PFSK-1 (cell line): ENCODE data around the gene MMEL1.

Source experiments
- FOXP2 ChIP-seq: optimal IDR thresholded peaks from 2 replicates; pipeline ENCODE3; 2011; ENCODE audit warnings: borderline replicate concordance, control low read depth, inconsistent platforms; ENCODE audit not compliant: insufficient read depth; ENCODE audit errors: extremely low read length, extremely low read depth
- POLR2AphosphoS5 ChIP-seq: IDR thresholded peaks from 2 replicates; pipeline ENCODE4 v1.6.1; 2012; ENCODE audit warnings: low read depth, mild to moderate bottlenecking, control low read depth, low read length, moderate library complexity
- REST ChIP-seq, 2 experiments: IDR thresholded peaks; 2 replicates each; pipeline versions ENCODE4 v1.6.1 to v1.8.0; 2011 to 2012; ENCODE audit warnings: low read depth in 2 of 2, low read length in 2 of 2, control low read depth in 1 of 2, inconsistent platforms in 1 of 2, mild to moderate bottlenecking in 1 of 2, moderate library complexity in 1 of 2; ENCODE audit not compliant: insufficient read depth in 1 of 2
- SIN3A ChIP-seq: IDR thresholded peaks from 2 replicates; pipeline ENCODE4 v1.6.1; 2012; ENCODE audit warnings: mild to moderate bottlenecking, low read length, moderate library complexity, borderline replicate concordance; ENCODE audit not compliant: insufficient read depth
- TAF1 ChIP-seq: IDR thresholded peaks from 2 replicates; pipeline ENCODE4 v1.6.1; 2012; ENCODE audit warnings: low read length, control low read depth, borderline replicate concordance; ENCODE audit not compliant: insufficient read depth

MMEL1 gene

DNA sequence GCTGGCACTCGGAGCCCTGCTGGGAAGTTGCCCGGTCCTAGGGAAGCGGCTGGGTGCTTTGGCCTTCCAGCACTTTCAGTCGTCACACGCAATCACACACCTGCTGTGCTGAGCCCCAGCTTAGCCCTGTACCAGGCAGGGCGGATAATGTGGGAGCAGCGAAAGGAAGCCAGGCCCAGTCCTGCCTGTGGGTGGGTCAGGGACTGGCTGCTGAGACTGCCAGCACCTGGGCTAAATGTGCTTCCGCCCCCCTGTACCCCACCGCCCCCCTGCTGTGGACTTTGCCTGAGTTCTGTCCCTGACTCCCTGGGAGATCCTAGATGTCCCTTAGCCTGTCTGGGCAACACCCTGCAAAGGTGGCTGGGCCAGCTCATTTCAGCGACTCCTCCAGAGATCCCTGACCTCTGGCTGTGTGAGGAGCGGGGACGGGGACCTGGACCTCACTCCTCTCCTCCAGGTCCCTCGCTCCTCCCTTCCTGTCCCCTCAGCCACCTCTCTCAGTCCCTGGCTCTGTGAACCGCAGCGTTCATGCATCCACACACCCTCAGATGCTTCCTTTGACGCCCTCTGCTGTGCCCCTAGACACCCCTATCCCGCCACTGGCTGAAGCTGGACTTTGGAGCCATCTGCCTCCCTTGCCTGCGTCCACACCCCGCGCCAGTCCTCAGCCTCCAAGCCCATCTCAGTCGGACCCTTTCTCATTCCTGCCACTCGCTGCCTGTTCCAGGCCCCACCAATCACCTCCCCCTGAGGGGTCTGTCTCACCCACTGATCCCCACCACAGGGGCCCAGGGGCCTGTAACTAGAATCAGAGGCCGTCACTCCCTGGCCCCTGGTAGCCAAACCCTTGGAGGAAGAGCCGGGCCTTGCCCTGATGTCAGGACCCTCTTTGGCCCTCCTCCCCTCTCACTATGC, 1.4 kb downstream of the MMEL1 start:
- TF ChIP-seq TAF1 (no peak), FOXP2 (no peak), SIN3A (no peak), REST (IDR thresholded peaks at IDR 0.05; ENCODE audit: insufficient read depth in 1 of 2, low read depth in 2 of 2, low read length in 2 of 2) (no peak)

GRCh38 chr1:2630498-2631135, 2.2 kb downstream of the MMEL1 start:
- TF ChIP-seq REST (IDR thresholded peaks at IDR 0.05; ENCODE audit: insufficient read depth in 1 of 2, low read depth in 2 of 2, low read length in 2 of 2) = no peak
- no peak for TF ChIP-seq POLR2AphosphoS5
- TF ChIP-seq FOXP2 = no peak
- TF ChIP-seq TAF1 = no peak
- no peak for TF ChIP-seq SIN3A

DNA sequence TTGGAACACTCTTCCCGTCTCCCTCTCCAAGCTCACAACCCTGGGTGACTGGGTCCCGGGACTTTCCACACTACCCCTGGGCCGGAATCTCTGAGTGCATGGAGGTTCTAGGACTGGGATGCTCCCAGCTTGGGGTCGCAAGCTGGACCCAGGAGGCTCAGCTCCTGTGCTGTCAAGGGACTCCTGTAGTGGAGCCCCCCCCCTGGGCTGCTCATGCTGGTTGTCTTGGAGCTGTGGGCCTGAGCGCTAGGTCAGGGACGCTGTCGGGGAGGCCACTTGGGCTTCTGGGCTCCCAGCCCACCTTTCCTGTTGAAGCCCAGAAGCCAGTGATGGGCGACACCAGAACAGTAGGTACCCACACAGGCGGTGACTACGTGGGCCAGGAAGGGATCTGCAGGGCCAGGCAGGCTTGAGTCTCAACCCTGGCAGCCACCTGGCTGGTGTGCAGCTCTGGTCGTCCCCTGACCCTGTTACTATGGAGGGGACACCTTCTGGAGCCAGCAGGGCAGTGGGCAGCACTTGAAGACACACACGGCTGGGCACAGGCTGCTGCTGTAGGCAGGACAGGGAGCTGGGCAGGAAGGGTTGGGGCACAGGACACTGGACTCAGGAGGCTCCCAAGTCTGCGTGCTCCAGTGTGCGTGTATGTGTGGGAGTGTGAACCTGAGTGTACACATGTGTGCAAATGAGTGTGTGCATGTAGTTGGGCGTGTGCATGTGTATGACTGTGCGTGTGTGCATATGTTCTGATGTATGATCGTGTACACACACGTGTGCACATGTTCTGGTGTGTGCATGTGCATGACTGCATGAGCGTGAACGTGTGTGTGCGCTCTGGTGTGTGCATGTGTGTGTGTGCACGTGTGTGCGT, 3.0 kb downstream of the MMEL1 start:
- TF ChIP-seq REST (IDR thresholded peaks at IDR 0.05; ENCODE audit: insufficient read depth in 1 of 2, low read depth in 2 of 2, low read length in 2 of 2) = no peak
- no peak for TF ChIP-seq TAF1
- no peak for TF ChIP-seq SIN3A
- TF ChIP-seq POLR2AphosphoS5 = no peak
- no peak for TF ChIP-seq FOXP2

DNA sequence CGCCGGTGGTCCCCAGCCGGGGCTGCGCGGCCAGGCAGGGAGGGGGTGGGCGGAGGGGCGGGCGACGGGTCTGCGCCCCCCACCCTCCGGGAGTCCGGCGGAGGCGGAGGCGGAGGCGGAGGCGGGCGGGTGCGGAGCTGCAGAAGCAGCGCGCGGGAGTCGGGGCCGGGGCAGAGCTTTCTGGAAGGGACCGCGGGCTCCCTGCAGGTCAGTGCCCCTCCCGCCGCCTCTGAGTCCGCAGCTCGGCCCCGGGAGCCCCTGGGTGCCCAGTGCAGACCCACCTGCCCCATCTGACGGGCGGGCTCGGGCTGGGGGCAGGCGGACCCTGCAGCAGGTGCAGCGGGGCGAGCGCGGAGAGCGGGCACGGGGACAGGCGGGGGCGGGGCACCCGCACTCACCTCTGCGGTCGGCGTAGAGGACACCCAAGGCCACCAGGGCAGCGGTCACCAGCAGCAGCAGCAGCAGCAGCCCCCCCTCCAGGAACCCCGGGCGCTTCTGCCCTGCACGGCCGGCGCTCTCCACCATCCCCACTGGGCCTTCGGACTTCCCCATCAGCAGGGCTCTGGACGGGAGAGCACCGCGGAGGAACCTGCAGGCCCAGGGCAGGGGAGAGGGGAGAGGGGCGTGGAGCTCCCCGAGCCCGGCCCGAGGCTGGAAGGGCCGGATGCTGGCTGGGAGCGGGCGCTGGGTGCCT, 3.7 kb downstream of the MMEL1 start:
- TF ChIP-seq REST (IDR thresholded peaks at IDR 0.05; ENCODE audit: insufficient read depth in 1 of 2, low read depth in 2 of 2, low read length in 2 of 2) (no peak), TAF1 (no peak), FOXP2 (no peak)
